Measurements from ENCODE around the gene OSTM1. TPM values are rescaled to one million over a fixed set of nuclear protein-coding genes. Genes with fewer than 3 reads are reported as not detected.

The OSTM1 gene
- total RNA-seq, 1 donor from 2014 or later = 59.3 TPM

- no peak for TF ChIP-seq CTCF (IDR thresholded peaks at IDR 0.05)
- no peak overlapping the region for H3K27ac ChIP-seq
- ATAC-seq (no peak), DNase-seq (no peak)
- no peak overlapping the region for H3K4me3 ChIP-seq
- no peaks in the 10 kb centered on the region for H3K9me3 ChIP-seq
- no peaks in the 10 kb centered on the region for H3K27me3 ChIP-seq
- no peaks in the 10 kb centered on the region for H3K36me3 ChIP-seq
- no peaks in the 10 kb centered on the region for H3K4me1 ChIP-seq
- intact Hi-C loops (cut with DNase I) = no loop called here
These were observed 5.7 kb upstream of the OSTM1 start for GRCh38 chr6:108080010-108080780.

GRCh38 chr6:108078191-108078590 lies 3.6 kb upstream of the OSTM1 start:
- DNase-seq = no peak
- H3K4me1 ChIP-seq = peaks cover 6% of the 10 kb centered on the region
- H3K27me3 ChIP-seq = no peaks in the 10 kb centered on the region
- H3K27ac ChIP-seq = no peak overlapping the region
- intact Hi-C loops (cut with DNase I) = no loop called here
- no peaks in the 10 kb centered on the region for H3K36me3 ChIP-seq
- H3K9me3 ChIP-seq = no peaks in the 10 kb centered on the region
- H3K4me3 ChIP-seq = no peak overlapping the region
- ATAC-seq = no peak
- TF ChIP-seq CTCF (IDR thresholded peaks at IDR 0.05) = no peak

- Histone ChIP-seq H3K27me3 (no peaks in the 10 kb centered on the region), H3K9me3 (no peaks in the 10 kb centered on the region), H3K27ac (peak overlapping the region; percentile 89), H3K4me3 (peak overlapping the region; percentile 94), H3K36me3 (no peaks in the 10 kb centered on the region), H3K4me1 (peaks cover 8% of the 10 kb centered on the region)
- TF ChIP-seq CTCF (IDR thresholded peaks at IDR 0.05) = no peak
- intact Hi-C loops (cut with DNase I) = no loop called here
- DNase-seq = no peak
- ATAC-seq = peak; percentile 64
These were observed 533 bp downstream of the OSTM1 start for GRCh38 chr6:108074057-108074358.

DNA sequence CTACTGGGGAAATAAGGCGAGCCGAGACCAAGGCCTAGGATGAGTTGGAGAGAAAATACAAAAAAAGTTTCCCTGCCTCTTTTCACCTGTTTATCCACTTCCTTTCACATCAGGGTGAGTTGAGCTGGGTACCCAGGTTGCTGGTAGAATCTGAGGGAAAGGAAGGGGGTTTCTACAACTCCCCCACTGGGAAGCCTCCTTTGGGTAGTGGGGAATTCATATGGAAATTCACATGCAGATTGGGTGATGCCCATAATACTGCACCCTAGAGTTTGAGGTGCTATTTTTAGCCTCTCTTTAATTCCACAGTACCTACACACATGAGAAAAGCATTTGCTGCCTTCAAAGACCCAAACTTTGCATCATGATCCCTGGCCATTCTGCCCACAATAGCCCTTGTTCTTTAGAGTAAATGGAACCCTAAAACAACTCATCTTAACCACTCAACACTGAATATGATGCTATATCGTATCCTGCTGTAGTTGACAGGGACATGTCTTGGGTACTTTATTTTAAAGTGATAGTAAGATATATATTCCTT lies 2.7 kb downstream of the OSTM1 start:
- Histone ChIP-seq H3K36me3 (no peaks in the 10 kb centered on the region), H3K27ac (no peak overlapping the region), H3K4me1 (peaks cover 8% of the 10 kb centered on the region), H3K27me3 (no peaks in the 10 kb centered on the region), H3K4me3 (no peak overlapping the region), H3K9me3 (no peaks in the 10 kb centered on the region)
- DNase-seq = no peak
- TF ChIP-seq CTCF (IDR thresholded peaks at IDR 0.05) = no peak
- ATAC-seq = no peak
- intact Hi-C loops (cut with DNase I) = no loop called here

DNA sequence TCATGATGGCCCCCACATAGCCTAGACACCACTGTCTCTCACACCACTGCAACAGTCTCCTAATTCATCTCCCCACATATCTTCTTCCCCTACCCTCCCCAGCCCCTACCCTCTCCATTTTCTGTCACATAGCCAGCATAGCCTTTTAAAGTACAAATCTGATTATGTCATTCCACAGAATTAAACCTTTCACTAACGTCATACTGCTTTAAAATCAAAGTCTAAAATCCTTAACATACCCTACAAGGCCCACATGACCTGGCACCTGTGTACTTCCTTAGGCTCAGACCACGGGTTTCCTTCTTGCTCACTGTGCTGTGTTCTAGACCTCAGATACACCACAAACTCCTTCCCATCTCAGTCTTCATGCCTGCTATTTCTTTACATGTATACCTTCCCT lies 5.9 kb downstream of the OSTM1 start:
- intact Hi-C loops (cut with DNase I) = no loop called here
- ATAC-seq (no peak), DNase-seq (no peak)
- no peaks in the 10 kb centered on the region for H3K36me3 ChIP-seq
- H3K27me3 ChIP-seq = no peaks in the 10 kb centered on the region
- H3K9me3 ChIP-seq = no peaks in the 10 kb centered on the region
- peaks cover 6% of the 10 kb centered on the region for H3K4me1 ChIP-seq
- TF ChIP-seq CTCF (IDR thresholded peaks at IDR 0.05) = no peak
- H3K27ac ChIP-seq = no peak overlapping the region
- no peak overlapping the region for H3K4me3 ChIP-seq

Data from upper lobe of right lung (tissue), 1 donor.